KOPT-K1 (cell line): ENCODE results near the gene NUP85.
"Not testable (repeated sequence)": the region's sequence is repeated elsewhere in the genome, so short reads cannot be mapped to it uniquely, and the experiment has no call there.

ENCODE experiments used
- H3K27ac ChIP-seq: fragments of 200-600 bp; sonication (generic); 2 replicates; pipeline ENCODE4 v1.5.1; 2016; ENCODE audit warnings: antibody characterized with exemption, mild to moderate bottlenecking, low read depth, low read length; ENCODE audit not compliant: poor library complexity, severe bottlenecking
- H3K36me3 ChIP-seq: fragments of 200-600 bp; sonication (generic); 2 replicates; pipeline ENCODE4 v1.5.1; 2017; ENCODE audit warnings: antibody characterized with exemption, mild to moderate bottlenecking, low read length, moderate library complexity; ENCODE audit not compliant: insufficient read depth
- H3K9me3 ChIP-seq: fragments of 200-600 bp; sonication (generic); 2 replicates; pipeline ENCODE4 v1.5.1; 2017; ENCODE audit warnings: antibody characterized with exemption, low read length, mild to moderate bottlenecking; ENCODE audit not compliant: insufficient read depth, poor library complexity, severe bottlenecking

NUP85 gene, protein sequence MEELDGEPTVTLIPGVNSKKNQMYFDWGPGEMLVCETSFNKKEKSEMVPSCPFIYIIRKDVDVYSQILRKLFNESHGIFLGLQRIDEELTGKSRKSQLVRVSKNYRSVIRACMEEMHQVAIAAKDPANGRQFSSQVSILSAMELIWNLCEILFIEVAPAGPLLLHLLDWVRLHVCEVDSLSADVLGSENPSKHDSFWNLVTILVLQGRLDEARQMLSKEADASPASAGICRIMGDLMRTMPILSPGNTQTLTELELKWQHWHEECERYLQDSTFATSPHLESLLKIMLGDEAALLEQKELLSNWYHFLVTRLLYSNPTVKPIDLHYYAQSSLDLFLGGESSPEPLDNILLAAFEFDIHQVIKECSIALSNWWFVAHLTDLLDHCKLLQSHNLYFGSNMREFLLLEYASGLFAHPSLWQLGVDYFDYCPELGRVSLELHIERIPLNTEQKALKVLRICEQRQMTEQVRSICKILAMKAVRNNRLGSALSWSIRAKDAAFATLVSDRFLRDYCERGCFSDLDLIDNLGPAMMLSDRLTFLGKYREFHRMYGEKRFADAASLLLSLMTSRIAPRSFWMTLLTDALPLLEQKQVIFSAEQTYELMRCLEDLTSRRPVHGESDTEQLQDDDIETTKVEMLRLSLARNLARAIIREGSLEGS

DNA sequence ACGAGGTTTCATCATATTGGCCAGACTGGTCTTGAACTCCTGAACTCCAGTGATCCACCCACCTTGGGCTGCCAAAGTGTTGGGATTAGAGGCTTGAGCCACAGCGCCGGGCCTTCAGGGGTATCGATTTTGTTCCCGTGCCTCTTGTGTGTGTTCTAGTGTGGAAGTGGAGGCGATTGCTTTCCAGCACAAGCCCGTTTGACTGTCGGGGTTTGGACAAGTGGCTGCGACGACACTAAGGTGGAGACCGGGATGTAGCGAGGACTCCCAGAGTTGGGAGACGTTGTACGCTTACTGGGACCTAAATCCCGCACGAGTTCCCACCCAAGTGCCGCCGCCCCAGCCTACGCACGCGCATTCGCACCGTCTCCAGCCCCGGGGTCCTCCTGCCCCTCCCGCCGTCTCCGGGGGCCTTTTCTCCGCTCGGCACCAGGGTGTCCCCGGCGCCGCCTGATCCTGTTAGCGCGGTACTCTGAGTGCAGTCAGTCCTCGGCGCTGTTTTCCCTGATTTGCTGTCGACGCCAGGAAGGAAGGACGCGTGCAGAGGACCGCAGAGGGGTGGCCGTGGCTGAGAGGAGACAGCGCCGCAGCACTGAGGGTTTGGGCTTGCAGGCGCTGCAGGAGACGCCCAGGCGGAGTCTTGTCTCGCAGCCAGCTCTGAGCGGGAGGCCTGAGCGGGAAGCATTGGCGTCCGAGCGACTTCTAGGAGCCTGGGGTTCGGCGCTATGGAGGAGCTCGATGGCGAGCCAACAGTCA lies at the start of gene NUP85:
NUP85 (plus strand) TSS at position 643 of the 756 bp plus-strand sequence; CDS start at position 726, 83 bp downstream.
- no peaks in the 10 kb centered on the region for H3K9me3 ChIP-seq
- H3K27ac ChIP-seq = peak within 1 kb of the TSS; percentile 90
- H3K36me3 ChIP-seq = peaks cover 25% of the 10 kb centered on the region

DNA sequence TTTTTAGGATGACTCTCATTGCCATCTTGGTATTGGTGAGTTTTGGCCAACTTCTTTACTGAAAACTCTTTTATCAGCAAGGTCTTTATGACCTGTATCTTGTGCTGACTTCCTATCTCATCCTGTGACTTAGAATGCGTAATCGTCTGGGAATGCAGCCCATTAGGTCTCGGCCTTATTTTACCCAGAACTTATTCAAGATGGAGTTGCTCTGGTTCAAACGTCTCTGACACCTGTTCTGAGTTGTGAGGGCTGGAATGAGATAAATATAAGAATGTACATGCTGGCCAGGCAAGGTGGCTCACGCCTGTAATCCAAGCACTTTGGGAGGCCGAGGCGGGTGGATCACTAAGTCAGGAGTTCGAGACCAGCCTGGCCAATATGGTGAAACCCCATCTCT lies 47.0 kb upstream of the NUP85 start:
- H3K27ac ChIP-seq, H3K9me3 ChIP-seq: not testable (repeated sequence)
- H3K36me3 ChIP-seq = peaks cover 63% of the 10 kb centered on the region

DNA sequence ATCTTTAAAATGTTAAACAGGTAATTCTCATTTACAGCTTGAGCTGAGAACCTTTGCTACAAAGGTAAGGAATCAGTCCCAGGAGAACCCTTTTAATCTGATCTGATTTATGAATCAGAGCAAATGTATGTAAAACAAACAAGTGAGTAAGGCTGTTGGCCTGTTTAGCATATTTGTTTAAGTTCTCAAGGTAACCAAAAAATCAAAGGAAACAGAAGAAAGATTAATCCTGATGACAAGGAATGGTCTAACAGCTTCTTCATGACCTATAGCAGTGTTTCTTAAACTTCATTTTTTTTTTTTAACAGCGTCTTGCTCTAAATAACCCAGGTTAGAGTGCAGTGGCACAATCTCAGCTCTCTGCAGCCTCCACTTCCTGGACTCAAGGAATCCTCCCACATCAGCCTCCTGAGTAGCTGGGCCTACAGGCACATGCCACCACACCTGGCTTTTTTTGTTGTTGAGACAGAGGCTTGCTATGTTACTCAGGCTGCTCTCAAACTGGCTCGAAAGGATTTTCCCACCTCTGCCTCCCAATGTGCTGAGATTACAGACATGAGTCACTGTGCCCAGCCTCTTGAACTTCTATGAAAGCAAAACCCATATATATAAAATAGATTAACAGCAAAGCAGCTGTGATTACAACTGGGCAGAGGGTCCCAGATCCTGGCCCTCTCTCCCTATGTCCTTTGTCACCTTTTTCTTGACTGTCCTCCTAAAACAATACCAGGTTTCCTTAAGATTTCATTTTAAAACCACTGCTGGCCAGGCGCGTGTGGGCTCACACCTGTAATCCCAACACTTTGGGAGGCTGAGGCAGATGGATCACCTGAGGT lies 46.1 kb upstream of the NUP85 start:
- H3K27ac ChIP-seq = no peak overlapping the region
- peaks cover 72% of the 10 kb centered on the region for H3K36me3 ChIP-seq
- no peaks in the 10 kb centered on the region for H3K9me3 ChIP-seq

DNA sequence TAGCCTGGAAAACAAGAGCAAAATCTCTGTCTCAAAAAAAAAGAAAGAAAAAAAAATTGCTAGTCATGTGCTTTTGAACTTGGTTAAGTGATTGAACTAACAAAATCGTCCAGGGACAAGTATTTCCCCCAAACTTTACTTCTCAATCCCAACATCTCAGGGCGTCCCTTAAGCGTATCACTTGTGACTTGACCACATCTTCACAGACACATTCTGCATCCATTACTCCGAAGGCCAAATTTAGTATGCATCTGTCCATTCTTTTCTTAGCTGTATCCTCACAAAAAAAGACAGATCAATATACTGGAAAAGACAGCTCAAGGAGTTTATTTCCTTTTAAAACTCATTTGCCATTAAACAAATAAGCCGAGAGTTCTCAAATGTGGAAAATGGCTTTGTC lies 45.3 kb upstream of the NUP85 start:
- H3K36me3 ChIP-seq = peaks cover 80% of the 10 kb centered on the region
- no peak overlapping the region for H3K27ac ChIP-seq
- no peaks in the 10 kb centered on the region for H3K9me3 ChIP-seq

DNA sequence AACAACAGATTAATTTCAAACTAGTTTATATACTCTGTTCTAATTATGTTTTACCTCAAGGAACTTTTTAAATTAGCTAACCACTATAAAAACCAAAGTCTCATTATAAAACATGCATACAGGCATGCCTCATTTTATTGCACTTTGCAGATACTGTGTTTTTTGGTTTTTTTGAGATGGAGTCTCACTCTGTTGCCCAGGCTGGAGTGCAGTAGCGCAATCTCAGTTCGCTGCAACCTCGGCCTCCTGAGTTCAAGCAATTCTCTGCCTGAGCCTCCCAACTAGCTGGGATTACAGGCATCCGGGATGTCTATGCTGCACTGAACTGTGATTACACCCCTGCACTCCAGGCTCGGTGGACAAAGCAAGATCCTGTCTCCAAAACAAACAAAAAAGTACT lies 42.4 kb upstream of the NUP85 start:
- no peaks in the 10 kb centered on the region for H3K9me3 ChIP-seq
- peaks cover 95% of the 10 kb centered on the region for H3K36me3 ChIP-seq
- H3K27ac ChIP-seq = no peak overlapping the region

DNA sequence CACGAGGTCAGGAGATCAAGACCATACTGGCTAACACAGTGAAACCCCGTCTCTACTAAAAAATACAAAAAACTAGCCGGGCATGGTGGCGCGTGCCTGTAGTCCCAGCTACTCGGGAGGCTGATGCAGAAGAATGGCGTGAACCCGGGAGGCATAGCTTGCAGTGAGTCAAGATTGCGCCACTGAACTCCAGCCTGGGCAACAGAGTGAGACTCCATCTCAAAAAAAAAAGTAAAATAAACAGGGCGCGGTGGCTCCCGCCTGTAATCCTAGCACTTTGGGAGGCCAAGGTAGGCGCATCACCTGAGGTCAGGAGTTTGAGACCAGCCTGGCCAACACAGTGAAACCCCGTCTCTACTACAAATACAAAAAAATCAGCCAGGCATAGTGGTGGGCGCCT lies 40.9 kb upstream of the NUP85 start:
- not testable (repeated sequence) for H3K27ac ChIP-seq, H3K9me3 ChIP-seq
- H3K36me3 ChIP-seq = peaks cover 95% of the 10 kb centered on the region

DNA sequence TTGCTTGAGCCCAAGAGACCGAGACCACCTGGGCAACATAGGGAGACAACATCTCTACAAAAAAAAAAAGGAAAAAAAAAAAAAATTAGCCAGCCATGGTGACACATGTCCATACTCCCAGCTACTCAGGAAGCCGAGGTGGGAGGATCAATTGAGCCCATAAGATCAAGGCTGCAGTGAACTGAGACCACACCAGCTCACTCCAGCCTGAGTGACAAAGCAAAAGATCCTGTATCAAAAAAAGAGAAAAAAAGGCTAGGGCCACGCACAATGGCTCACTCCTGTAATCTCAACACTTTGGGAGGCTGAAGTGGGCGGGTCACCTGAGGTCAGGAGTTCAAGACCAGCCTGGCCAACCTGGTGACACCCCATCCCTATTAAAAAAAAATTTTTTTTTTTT lies 36.5 kb upstream of the NUP85 start:
- Histone ChIP-seq H3K9me3 (no peaks in the 10 kb centered on the region), H3K36me3 (peaks cover 100% of the 10 kb centered on the region), H3K27ac (no peak overlapping the region)

DNA sequence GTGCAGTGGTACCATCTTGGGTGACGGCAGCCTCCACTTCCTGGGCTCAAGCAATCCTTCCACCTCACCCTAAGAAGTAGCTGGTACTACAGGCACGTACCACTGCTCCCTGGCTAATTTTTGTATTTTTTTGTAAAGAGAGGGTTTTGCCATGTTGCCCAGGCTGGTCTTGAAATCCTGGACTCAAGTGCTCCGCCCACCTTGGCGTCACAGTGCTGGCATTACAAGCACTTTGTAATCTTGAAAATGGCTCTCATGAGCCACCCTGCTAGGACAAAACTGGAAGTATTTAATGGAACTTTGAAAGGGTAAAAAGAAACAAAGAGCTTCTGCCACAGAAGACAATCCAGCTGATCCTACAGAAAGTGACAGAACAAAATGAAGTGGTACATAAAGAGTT lies 32.0 kb upstream of the NUP85 start:
- Histone ChIP-seq H3K9me3 (no peaks in the 10 kb centered on the region), H3K36me3 (peaks cover 100% of the 10 kb centered on the region), H3K27ac (no peak overlapping the region)

DNA sequence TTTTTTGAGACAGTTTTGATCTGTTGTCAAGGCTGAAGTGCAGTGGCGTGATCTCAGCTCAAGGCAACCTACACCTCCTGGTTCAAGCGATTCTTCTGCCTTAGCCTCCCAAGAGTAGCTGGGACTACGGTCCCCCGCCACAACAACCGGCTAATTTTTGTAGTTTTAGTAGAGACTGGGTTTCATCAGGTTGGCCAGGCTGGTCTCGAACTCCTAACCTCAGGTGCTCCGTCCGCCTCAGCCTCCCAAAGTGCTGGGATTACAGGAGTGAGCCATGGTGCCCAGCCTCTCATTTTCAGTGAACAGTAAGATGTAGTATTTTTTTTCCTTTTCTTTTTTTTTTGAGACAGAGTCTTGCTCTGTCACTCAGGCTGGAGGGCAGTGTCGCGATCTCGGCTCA lies 30.5 kb upstream of the NUP85 start:
- H3K9me3 ChIP-seq = no peaks in the 10 kb centered on the region
- no peak overlapping the region for H3K27ac ChIP-seq
- peaks cover 100% of the 10 kb centered on the region for H3K36me3 ChIP-seq

DNA sequence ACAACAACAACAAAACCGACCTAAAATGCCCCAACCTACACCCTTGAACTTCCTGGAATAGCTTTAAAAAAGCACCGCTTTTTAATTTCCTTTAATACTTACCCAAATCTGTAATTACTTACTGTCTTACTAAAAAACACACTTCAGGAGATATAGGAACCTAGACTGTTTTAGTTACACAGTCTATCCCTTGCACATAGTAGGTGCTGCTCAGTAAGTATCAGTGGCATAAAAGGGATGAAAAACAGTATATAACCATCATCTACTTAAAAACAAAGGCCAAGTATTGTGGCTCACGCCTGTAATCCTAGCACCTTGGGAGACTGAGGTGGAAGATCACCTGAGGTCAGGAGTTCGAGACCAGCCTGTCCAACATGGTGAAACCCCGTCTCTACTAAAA lies 28.9 kb upstream of the NUP85 start:
- Histone ChIP-seq H3K36me3 (peaks cover 90% of the 10 kb centered on the region), H3K27ac (no peak overlapping the region), H3K9me3 (no peaks in the 10 kb centered on the region)

DNA sequence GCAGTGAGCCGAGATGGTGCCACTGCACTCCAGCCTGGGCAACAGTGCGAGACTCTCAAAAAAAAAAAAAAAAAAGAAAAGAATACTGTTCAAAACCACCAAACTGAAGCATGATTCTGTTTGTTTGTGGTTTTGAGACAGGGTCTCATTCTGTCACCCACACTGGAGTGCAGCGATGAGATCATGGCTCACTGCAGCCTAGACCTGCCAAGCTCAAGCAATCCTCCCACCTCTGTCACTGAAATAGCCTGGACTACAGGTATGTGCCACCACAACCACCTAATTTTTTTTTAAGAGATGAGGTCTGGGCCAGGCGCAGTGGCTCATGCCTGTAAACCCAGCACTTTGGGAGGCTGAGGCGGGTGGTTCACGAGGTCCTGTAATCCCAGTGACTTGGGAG lies 27.0 kb upstream of the NUP85 start:
- no peaks in the 10 kb centered on the region for H3K9me3 ChIP-seq
- H3K36me3 ChIP-seq = peaks cover 72% of the 10 kb centered on the region
- peak overlapping the region; percentile 28 for H3K27ac ChIP-seq

DNA sequence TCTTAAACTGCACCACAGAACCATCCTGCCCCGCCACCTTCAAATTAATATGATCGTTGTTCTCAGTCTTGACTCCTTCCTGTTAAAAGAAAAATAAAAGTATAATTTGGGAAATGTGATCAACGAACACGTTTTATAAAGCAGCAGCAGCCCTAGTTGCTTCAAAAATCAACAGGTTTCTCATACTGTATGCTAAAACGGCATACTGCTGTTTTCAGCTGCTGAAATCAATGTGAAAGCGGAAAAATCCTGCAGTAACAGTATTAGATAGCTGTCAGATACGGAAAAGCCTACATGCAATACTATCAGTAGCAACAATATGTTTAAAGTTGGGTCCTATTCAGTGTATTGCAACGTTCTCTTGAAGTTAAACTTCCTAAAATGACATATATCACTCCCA lies 24.4 kb upstream of the NUP85 start:
- Histone ChIP-seq H3K27ac (peak overlapping the region; percentile 97), H3K9me3 (no peaks in the 10 kb centered on the region), H3K36me3 (peaks cover 45% of the 10 kb centered on the region)

DNA sequence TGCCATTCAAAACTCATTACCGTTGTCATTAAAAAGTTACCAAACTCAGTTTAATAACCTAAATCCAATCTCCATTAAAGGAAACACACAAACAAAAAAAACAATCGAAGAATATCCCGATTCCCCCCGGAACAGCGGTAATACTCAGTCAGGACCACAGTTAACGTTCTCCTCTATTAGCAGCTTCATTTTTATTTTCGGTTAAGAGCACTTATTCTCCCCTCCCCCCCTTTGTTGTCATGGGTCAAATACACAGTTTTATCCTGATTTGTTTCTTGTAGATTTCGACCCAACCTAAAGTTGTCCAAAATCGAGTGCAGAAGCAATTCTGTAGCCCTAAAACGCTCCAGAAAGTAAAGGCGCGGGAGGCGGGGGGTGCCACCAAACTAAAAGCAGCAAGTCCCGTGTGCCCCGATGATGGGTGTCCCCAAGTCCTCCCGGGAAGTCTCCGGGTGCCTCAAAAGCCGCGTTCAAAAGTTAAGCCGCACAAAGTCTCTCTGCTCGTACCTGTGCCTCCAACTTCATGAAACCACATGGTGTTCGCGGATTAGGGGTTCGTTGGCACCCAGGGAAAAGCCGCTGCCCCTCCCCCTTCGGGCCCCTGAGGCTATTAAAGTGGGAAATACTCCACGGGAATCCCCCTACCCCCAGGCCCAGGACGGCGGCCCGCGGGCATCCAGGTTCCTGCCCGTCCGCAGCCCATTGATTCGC lies 23.7 kb upstream of the NUP85 start:
- Histone ChIP-seq H3K9me3 (no peaks in the 10 kb centered on the region), H3K36me3 (peaks cover 39% of the 10 kb centered on the region), H3K27ac (peak overlapping the region; percentile 97)

DNA sequence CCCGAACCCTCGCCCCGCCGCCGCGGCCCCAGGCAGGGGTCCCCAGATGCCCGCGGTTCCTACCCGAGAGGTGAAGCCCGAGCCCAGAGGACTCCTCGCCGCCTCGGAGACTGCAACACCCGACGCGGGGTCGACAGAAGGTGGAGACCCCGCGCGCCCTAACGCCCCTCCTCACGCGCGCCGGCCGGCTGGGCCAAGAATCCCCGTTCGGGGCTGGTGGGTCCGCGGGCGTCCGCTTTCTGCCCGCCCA lies 23.2 kb upstream of the NUP85 start:
- H3K27ac ChIP-seq = peak overlapping the region; percentile 97

More for the DNA sequence above, 23.2 kb upstream of the NUP85 start:
- Histone ChIP-seq H3K9me3 (no peaks in the 10 kb centered on the region), H3K36me3 (peaks cover 34% of the 10 kb centered on the region)
